Occipital lobe (tissue), 2 donors: ENCODE data around the gene CCNI2. TPM values are rescaled to one million over a fixed set of nuclear protein-coding genes. Genes with fewer than 3 reads are reported as not detected.

Experiments used
- DNase-seq: peaks from one replicate; lab custom pipeline; 2025; lab: John Stamatoyannopoulos, UW
- total RNA-seq: library from RNA; depleted of rRNA; stranded (reverse); fragments of >200 nt; gene quantifications from one replicate; pipeline ENCODE4 v1.2.3, GENCODE V29; 2014

The CCNI2 gene
- total RNA-seq, 1 donor from 2014 or later, result 0.16 TPM

DNA sequence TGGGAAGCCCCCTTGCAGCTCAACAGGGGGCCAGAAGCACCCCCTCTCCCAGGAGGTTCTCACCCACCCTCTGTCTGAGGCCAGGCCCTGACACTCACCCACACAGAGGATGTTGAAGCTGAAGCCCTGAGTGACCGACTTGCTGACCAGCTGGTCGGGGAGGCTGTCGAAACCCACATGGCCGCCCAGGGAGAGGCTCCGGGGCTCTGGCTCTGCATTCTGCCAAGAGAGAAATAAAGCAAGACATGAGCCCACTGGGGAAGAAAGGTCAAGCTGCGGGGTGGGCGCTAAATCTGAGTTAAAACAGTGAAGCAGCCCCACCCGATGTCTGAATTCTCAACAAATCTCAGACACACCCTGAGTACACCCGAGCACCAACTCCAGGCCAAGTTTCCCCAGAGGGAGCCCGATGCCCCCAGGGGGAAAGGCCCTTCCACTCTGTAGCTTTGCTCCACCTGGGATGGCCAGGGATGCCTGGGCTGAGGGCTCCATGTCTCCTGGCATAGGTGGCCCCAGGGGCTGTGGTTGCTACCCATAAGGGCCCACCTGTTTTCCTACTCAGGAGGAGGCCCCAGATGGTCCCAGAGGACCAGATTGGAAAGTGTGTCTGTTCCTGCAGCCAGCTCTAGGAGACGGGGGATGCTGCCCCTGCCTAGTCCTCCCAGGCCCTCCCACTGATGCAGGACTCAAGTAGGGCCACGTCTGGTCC, 18.2 kb downstream of the CCNI2 start:
- no peak for DNase-seq

DNA sequence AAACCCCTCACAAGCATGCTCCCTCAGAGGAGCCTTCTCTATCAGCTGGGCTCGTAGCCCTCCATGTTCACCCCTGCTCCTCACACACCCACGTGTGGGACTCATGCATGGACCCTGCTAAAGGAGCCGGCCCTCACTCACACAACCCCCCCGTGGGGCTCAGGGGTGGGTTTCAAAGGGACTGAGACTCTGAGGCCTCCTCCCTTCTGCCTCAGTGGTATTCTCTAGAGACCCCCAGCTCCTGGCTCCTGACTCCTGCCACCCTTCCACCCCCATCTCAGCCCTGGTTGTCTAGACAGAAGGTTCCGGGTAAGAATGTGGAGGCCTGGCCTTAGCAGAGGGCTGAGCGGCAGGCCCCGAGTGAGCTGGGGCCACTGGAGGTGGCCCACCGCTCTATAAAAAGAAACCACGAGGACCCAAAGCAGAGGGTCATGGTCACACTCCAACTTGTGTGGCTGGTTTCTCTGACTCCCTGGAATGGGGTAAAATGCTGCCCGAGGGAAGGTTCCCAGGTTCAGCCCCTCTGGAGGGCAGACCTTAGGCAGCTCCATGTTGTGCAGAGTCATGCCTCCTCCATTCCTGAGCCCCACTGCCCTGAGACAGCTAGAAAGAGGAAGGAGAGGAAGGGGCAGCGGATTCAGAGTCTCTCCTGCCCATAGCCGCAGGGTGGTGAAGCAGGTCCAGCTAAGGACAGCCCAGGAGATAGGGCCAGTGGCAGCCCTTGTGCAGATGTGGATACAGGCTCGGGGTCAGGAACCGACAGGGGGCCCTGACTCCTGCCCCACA, 19.0 kb downstream of the CCNI2 start:
- no peak for DNase-seq

DNA sequence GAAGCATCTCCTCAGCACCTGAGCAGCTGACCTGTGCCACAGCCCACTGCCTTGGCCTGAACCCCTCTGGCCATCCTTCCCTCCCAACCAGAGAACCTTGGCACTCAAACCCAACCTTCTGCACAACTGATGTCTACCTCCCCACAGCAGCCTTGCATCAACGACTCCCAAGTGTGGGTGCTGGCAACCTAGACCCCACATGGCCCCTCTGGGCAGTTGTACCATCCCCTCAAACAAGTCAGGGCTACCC, 19.5 kb downstream of the CCNI2 start:
- DNase-seq, result no peak

DNA sequence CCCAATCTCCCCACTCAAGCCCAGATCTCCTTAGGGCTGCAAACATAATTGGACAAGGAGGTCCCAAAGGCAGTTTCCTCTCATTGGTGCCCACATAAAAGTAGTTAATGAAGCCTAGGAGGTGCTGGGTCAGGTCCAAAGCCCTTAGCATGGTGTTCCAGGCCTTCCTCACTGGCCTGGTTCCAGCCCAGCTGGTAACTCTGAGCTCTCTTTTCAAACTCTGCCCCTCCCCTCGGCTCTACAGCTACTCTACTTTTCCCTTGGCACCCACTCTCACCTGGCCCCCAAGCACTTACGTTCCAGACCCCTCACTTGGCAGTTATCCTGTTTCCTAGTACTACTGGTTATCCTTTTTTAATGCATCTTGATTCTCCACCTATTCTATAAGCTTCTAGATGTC, 19.9 kb downstream of the CCNI2 start:
- DNase-seq, result no peak

DNA sequence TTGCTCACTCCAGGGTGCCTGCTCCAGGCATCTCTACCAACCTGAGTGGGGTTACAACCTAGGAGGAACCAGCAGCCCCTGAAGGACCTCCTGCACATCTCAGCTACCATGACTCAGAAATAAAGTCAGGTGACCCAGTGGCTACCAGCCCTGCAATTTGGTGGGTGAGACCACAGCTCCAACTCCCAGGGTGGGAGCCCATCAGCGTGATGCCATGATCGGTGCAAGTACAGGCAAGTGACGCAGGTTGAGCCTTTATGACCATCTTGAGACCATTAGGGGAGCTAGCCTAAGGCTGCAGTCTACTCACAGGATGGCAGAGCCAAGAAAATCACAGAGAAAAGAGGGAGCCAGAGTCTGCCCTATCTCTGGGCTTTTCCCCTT, 21.3 kb downstream of the CCNI2 start:
- DNase-seq, result no peak

DNA sequence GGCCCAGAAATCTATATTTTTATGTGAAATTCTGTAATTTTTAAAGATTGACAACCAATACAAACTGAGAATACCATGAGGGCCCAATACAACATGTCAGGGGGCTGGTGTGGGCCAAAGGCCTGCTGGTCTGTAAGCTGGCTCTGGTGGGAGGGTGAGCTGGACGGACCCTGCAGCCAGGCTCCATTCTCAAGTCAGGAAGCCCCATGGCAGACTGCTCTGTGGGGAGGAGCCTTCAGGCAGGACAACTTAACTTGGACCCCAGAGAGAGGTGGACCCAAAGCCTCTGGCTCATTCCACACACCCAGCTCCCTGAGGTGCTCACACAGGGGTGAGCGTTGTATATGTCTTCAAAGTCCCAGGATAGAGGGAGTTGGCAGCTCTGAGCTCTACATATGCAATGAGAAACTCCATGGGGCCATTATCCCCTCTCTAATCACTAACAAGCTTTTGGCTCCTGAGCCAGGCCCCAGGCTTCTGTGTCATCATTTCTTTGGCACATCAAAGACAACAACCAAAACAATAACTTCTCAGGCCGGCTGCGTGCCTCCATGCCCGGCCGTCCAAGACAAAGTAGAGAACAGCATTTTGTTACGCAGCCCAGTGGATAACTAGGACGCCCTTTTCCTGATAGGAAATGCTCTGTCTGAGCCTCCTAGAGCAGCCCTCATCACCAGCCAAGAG, 23.4 kb downstream of the CCNI2 start:
- peak; percentile 50 for DNase-seq

DNA sequence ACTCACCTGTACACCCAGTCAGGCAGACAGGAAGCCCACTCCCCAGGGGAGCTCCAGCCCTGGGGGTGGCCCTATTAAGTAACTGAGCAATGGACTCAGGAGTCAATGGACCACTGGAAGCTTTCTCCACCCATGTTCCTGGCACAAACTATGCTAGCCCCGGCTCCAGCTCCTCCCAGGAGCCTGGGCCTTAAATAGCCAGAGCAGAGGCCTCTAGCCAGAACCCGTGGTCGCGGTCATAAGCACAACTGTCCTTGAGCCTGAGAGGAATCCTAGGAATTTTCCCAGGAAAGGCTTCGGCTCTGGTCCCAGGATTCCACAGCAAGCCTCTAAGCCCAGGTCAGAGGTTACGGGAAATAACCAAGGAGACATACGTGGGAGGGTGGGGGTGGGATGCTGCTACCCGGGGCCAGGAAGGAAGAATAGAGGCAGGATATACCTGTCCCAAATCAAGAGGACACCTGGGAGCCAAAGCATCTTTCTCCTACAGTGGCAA, 24.3 kb downstream of the CCNI2 start:
- DNase-seq, result no peak

DNA sequence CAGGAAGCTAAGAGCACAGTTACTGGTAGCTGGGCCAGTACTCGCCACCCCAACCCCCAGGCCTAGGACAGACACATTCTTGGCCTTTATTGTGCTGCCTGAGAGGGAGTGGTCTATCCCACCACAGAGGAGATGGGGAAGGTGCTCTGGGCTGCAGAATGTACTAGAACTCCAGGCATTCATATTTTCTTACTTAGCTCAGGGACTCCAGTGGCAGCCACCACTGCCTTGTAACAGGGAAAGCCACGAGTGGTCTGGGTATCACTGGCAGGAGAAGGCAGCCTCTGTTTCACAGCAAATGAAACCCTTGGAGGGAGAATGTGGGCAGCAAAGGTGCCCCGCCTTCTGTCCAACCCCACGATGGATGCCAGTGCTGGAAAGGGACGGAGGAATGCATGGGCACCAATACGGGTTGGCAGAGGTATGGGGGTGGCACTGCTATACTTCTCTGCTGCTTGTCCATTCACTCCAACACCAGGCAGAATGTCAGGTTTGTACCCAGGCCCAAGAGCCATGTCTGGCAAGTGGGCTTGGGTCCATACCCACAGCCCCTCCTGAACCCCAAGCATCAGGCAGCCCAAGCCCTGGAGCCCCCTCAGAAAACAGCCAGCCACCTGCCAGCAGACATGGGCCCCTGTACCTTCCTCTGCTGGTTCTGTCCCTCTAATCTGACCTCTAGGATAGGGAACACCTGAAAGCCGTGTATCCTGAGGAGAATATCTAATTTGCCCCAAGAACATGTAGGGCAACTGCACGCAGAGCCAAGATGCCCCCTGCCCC, 25.3 kb downstream of the CCNI2 start:
- no peak for DNase-seq

DNA sequence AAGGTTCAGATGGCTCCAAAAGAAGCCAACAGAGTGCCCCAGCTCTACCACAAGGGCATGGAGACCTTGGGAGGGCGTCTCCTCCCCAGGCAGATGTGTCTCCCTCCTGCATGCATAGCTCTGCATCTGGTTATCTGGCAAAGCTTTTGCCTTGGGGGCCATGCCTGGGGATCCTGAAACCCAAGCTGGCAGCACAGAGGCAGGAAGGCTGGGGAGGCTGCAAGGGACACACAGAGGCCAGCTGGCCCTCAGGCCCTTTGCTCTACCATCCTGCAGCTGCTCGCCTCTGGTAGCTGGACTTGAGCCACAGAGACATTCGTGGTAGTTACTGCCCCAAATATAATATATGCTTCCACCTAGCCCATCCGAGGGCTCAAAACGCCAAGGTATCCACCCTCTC, 25.9 kb downstream of the CCNI2 start:
- no peak for DNase-seq

DNA sequence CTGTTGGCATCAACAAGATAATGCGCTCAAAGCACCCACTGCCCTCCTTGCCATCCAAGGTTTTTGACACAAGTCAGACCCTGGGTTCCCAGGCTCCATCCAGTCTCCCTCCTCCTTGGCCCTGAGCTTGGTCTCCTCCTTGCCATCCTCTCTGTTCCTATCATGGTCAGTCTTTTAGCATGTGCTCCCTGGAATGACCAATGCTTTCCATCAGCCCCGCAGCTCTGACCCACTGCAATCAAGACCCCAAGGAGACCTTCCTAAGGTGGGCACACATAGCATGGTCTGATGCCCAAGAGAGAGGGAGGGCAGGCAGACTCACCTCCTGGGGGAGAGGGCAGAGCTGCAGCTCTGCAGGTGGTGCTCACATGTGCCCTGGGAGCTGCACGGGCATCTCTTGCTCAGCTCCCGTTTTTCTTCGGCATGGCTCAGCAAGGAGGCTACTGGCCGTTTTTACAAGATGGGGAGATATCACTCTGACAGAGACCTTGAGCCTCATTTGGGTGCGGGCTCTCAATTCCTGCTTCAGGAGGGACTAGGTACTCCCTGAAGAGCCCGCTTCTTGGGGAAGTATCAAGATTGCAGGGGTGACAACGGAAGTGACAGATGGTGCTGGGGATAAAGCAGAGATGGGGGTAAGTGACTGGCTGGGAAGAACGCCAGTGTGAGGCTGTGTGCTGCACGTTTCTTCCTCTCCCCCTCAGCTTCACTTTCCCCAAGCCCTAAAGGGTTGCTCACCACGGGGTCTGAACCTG, 26.6 kb downstream of the CCNI2 start:
- DNase-seq, result peak; percentile 24

DNA sequence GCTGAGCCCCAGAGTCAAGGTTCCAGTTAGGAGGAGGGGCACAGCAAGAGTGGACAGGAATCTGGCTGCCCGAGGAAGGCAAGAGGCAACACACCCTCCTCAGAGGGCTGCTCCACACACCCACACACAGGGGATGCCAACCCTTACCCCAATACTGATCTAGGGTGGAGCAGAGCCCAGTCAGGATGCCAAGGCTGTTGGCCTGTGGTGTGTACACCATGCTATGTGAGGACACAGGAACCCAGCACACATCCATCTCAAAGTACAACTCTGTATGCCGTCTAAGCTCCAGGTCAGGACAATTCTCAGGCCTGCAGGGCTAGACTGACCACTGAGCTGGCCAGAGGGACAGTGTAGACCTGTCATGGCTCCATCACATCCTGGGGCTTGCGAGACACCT, 27.2 kb downstream of the CCNI2 start:
- no peak for DNase-seq

DNA sequence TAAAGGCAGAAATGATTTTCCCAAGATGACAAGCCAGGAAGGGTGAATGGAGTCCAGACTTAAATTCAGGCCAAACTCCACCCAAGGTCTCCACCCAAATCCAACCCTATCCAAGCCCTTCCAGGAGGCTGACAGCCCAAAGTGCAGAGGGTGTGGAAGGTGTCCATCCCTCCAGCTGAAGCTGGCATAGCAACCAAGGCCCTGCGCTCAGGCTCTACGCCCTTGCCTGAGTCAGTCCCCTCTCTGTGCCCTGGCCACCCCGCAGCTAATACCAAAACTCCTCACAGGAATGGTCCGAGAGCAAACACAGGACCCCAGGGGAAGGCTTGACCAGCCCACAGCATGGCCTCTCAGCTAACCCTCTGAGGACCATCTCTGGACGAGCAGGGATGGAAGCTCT, 27.7 kb downstream of the CCNI2 start:
- DNase-seq, result no peak

DNA sequence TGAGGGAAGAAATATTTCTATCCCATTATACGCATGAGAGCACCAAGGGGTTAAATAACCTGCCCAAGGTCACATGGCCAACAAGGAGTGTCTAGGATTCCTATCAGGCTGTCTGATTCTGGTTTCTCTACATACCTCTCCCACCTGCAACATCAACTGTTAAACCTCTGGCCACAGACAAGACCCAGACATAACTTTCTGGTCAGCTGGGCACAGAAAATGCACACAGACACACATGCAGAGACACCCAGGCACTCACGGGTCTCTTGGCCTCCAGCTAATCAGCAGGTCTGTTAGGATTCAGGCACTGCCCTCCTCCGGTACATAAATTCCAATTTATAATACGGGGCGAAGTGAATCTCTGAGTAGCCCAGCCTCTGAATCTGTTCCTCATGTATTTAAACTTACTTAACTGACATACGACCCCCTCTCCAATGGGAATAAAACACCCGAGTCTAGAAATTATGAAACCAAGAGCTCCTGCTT, 28.3 kb downstream of the CCNI2 start:
- no peak for DNase-seq

DNA sequence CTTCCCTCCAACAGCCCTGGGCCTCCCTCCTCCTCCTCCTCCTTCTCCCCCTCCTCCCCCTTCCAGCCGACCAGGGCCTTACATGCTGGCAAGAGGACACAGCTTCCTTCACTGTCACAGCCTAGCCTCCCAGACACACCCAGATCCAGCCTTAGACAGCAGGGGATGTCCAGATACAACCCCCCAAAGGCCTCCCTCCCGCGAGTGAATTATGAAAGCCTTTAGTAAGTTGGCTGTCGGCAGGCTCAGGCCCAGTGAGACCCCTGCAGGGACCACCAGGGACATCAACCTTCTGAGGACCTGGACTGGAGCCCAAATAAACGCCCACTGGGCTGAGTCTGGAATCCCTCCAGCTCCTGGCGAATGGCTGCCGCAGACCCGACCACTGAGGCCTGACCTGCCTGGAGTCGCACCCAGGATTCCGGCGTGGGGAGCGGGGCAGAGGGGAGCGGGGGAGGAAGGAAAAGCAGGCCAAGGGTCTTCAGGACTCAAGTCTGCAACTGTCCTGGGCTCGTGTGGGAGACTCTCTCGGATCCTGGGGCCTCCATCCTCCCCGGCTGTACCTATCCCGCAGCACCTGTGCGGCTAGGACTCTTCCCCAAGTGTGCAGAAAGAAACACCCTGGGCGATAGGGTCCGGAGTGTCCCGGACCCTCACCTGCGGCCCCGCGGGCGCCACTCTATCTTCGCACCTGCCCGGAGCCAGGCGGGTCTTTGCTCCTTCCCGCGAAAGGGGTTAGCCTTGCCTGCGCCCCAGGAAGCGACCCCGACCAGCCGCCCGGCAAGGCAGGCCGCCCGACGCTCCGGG, 29.1 kb downstream of the CCNI2 start:
- DNase-seq, result peak; percentile 56

DNA sequence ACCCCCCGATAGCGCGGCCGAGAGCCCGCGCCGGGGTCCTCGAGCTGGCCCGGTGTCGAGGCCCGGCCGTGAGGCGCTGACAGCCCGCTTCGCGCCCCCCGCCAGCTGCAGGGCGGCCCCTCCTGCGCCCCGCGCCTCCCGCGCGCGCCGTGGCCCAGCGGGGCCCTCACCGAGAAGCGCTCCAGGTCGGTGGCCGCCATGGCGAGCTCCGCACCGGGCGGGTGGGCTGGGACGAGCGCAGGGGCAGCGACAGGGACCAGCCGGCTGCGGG, 29.6 kb downstream of the CCNI2 start:
- DNase-seq, result no peak

DNA sequence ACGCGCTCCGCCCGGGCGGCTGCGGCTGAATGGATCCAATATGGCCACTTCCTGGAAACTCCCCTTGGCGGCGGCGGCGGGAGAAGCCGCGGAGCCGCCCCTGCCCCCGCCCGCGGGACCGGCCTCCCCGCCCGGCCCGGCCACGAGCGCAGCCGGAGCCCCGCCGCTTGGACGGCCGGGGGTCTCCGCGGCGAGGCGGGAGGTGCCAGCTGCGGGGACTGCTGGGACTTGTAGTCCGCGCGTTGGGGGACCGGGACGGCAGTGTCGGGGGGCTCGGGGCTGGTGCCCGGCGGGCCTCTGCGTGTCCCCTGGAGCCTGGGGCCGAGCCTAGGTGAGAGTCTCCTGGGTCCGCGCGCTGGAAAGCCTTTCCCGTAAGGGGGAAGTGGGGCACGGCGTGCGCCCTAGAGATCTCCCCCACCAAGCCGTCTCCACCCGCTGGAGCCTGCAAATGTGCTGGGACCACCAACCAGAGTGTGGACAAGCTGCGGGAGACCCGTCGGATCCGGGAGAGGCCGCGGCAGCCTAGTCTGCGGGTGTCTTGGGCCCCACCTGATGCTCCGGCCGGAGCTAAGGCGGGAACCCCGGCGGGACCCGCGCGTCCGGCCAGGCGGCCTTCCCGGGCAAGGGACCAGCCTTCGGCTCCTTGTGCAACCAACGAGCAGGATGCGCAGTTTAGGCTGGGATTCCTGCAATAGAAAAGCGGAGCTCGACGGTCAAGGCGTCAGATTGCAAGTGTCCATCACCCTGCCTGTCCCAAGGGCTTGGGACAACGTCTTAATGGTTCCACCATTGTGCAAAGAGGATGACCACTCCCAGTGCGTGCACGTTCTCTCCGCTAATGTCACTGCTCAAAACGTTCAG, 30.2 kb downstream of the CCNI2 start, which contains the start of gene SEPTIN8:
Gene SEPTIN8 (minus strand): TSS at position 31 of the 861 bp plus-strand sequence. CDS start 102 bp downstream, outside the sequence.
- peak; percentile 37 for DNase-seq

DNA sequence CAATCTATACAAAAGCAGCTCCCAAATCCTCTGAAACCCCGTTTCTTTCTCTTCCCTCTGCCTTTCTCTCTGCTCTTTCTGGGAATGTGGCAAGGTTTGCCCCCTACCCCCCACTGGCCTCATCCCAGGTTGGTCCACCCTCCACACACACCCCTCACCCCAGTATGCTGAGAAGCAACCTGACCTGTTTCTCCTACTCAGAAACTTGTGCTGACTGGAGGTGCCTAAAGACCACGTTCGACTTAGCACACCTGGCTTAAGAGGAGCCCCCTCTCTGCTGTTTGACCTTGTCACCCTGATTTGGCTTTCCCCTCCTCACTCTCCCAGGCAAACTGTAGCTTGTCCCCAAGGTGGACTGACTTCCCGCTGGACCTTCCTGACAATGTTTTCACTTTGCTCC, 30.9 kb downstream of the CCNI2 start:
- no peak for DNase-seq

DNA sequence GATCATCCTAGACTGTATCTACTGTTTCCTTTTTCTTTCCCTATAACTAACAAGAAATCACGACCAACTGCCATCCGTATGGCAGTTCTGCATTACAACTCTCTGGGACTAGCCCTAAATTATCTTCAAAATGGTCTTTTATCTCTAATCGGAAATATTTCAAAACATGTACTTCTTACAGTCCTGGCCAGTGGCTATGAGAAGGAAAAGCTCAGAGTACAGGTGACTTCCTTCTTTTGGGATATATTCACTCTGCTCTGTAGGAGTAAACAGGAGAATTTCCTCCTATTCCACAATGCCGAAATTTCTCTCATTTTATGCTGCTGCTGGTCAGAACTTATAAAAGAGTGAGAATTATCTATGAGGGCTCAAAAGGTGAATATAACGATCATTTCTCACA, 31.6 kb downstream of the CCNI2 start:
- no peak for DNase-seq

DNA sequence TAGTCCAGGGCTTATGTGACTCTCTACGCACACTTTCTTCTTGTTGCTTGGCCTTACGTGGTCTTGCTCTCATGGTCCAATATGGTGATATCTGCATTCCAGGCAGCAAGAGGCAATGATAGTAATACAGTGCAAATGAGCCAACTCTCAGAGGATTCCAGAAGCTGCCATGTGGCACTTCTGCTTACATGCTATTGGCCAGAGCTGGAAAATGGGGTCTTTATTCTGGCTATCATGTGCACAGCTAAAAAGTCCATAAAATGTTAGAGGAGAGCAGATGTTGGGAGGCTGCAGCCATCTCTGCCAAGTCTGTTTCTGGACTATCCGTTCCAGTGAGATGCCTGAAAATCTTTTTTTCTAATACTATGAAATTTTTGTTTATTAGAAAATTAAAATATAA, 32.7 kb downstream of the CCNI2 start:
- no peak for DNase-seq
